ENCODE results near the gene IL31RA. TPM values are rescaled to one million over a fixed set of nuclear protein-coding genes. Genes with fewer than 3 reads are reported as not detected.
A peak's percentile ranks its signal among the peaks of the same experiment; 100 is the strongest.

IL31RA gene
- polyA plus RNA-seq, 2 of the 4 experiments (the other 2 are of a cell fraction), result 0.94 to 2.0 TPM

DNA sequence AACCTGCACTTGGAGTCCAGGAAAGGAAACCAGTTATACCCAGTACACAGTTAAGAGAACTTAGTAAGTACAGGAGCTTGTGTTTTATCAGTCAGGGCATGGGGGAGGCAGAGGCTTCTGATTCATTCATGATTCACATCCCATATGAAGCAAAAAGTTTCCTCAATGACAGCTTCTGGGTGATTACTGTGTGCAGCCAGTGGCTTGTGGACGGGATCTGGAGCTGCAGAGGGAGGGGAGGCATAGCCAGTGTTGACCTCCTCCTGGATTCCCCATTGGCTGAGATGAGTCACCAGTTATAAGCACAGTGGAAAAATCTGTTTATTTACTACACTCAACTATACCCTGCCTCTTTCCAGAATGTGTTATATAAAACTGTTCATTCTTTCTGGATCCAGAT is 17.7 kb downstream of the IL31RA start (continued):
- TF ChIP-seq E2F6 (IDR thresholded peaks at IDR 0.05; ENCODE audit: borderline replicate concordance, low read depth) (no peak), HOXB5 (CRISPR knock-in tag; IDR thresholded peaks at IDR 0.05) (no peak), NPAS2 (CRISPR knock-in tag; IDR thresholded peaks at IDR 0.05; ENCODE audit: borderline replicate concordance) (no peak), KDM5A (IDR thresholded peaks at IDR 0.05) (no peak), CBX8 (IDR thresholded peaks at IDR 0.05) (no peak), JUNB (IDR thresholded peaks at IDR 0.05) (peak; percentile 92), MYC (IDR thresholded peaks at IDR 0.05; ENCODE audit: borderline replicate concordance, low read length) (no peak), EHMT2 (IDR thresholded peaks at IDR 0.05; ENCODE audit: low read depth) (no peak), BHLHE40 (IDR thresholded peaks at IDR 0.05; ENCODE audit: low read depth, low read length) (no peak), HEYL (CRISPR knock-in tag; IDR thresholded peaks at IDR 0.05) (no peak), KDM1A (IDR thresholded peaks at IDR 0.05; ENCODE audit: low read depth) (no peak), GATA3 (IDR thresholded peaks at IDR 0.05; ENCODE audit: borderline replicate concordance) (peak; percentile 57; the same call in 1 of the 2 replicates), TP53 (CRISPR knock-in tag; IDR thresholded peaks at IDR 0.05) (no peak), CEBPB (IDR thresholded peaks at IDR 0.05) (peak in 1 of 2 experiments; percentile 41; a peak in 1 of 4 replicates), HDAC2 (IDR thresholded peaks at IDR 0.05) (no peak), PHF8 (IDR thresholded peaks at IDR 0.05; ENCODE audit: borderline replicate concordance, low read depth) (no peak), TFCP2L1 (CRISPR knock-in tag; IDR thresholded peaks at IDR 0.05) (no peak), ZFP36 (IDR thresholded peaks at IDR 0.05; ENCODE audit: borderline replicate concordance, partially characterized antibody) (no peak), NFE2L2 (conservative IDR thresholded peaks at IDR 0.05; ENCODE audit: low read length) (no peak)
- TF ChIP-seq, protein P1, sequence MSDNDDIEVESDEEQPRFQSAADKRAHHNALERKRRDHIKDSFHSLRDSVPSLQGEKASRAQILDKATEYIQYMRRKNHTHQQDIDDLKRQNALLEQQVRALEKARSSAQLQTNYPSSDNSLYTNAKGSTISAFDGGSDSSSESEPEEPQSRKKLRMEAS (IDR thresholded peaks at IDR 0.05), result peak; percentile 79
- TF ChIP-seq, protein P2, sequence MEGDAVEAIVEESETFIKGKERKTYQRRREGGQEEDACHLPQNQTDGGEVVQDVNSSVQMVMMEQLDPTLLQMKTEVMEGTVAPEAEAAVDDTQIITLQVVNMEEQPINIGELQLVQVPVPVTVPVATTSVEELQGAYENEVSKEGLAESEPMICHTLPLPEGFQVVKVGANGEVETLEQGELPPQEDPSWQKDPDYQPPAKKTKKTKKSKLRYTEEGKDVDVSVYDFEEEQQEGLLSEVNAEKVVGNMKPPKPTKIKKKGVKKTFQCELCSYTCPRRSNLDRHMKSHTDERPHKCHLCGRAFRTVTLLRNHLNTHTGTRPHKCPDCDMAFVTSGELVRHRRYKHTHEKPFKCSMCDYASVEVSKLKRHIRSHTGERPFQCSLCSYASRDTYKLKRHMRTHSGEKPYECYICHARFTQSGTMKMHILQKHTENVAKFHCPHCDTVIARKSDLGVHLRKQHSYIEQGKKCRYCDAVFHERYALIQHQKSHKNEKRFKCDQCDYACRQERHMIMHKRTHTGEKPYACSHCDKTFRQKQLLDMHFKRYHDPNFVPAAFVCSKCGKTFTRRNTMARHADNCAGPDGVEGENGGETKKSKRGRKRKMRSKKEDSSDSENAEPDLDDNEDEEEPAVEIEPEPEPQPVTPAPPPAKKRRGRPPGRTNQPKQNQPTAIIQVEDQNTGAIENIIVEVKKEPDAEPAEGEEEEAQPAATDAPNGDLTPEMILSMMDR (IDR thresholded peaks at IDR 0.05), result no peak
- TF ChIP-seq, protein P3, sequence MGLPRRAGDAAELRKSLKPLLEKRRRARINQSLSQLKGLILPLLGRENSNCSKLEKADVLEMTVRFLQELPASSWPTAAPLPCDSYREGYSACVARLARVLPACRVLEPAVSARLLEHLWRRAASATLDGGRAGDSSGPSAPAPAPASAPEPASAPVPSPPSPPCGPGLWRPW (IDR thresholded peaks at IDR 0.05), result no peak
- TF ChIP-seq, protein P4, sequence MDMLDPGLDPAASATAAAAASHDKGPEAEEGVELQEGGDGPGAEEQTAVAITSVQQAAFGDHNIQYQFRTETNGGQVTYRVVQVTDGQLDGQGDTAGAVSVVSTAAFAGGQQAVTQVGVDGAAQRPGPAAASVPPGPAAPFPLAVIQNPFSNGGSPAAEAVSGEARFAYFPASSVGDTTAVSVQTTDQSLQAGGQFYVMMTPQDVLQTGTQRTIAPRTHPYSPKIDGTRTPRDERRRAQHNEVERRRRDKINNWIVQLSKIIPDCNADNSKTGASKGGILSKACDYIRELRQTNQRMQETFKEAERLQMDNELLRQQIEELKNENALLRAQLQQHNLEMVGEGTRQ (IDR thresholded peaks at IDR 0.05), result no peak

DNA sequence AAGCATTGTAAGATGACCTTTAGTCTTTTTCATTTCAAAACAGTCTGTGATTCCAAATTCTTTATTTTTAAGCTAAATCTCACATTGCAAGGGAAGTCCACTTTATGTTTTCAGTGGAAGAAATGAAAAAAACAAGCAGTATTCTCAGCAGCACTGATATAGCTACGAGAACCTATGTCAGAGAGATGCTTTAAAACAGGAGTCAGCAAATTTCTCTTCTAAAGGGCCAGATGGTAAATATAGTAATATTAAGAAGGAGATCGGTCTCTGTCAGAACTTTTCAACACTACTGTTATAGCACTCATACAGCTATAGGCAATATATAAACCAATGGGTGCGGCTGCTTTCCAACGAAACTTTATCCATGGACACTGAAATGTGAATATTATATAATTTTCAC is 18.7 kb downstream of the IL31RA start:
- peaks cover 34% of the 10 kb centered on the region for H3K4me1 ChIP-seq
- ChIA-PET POLR2A (no interaction called here), CTCF (interaction anchor here (1.5 to 1.6 kb wide), 3 partner anchors 49 to 179 kb away, joined by 3 to 4 read pairs (median 3); no protein-coding TSS in a partner anchor)
- WGBS (ENCODE audit: missing lambda C conversion rate), result 95% methylated on average over 4 of the region's 4 CpGs
- H3K4me2 ChIP-seq, result peak overlapping the region; percentile 66; the same call in 2 of the 3 replicates
- H3K9me3 ChIP-seq, result no peaks in the 10 kb centered on the region
- TF ChIP-seq RCOR1 (IDR thresholded peaks at IDR 0.05; ENCODE audit: low read depth, low read length) (no peak), MAFK (IDR thresholded peaks at IDR 0.05; ENCODE audit: partially characterized antibody) (peak; percentile 76)
- ATAC-seq (no peak), FAIRE-seq (no peak), DNase-seq (ENCODE audit: low read depth in 1 of 2, low spot score in 1 of 2) (no peak)
- H3K27ac ChIP-seq, result peak overlapping the region; percentile 70 to 78
- H3K4me3 ChIP-seq, result no peak overlapping the region

- Histone ChIP-seq H3K4me2 (no peak overlapping the region), H3K4me3 (no peak overlapping the region), H3K27ac (no peak overlapping the region), H3K9me3 (peaks cover 10% of the 10 kb centered on the region; the same call in 1 of the 3 replicates), H3K4me1 (peaks cover 21% of the 10 kb centered on the region)
- ChIA-PET CTCF (no interaction called here), POLR2A (no interaction called here)
- no peak for ATAC-seq
- DNase-seq (ENCODE audit: low read depth in 1 of 2, low spot score in 1 of 2), result no peak
- peak; percentile 36 for FAIRE-seq
- peak; percentile 81 for TF ChIP-seq MAFK (IDR thresholded peaks at IDR 0.05; ENCODE audit: partially characterized antibody)
- TF ChIP-seq NFE2L2 (conservative IDR thresholded peaks at IDR 0.05; ENCODE audit: low read length), result peak; percentile 61
- no peak for TF ChIP-seq E2F6 (IDR thresholded peaks at IDR 0.05; ENCODE audit: borderline replicate concordance, low read depth)
- no peak for TF ChIP-seq NR3C1 (IDR thresholded peaks at IDR 0.05)
Observed at GRCh38 chr5:55873234-55873633, 22.1 kb downstream of the IL31RA start.

Data from A549 (cell line).